Endodermal cell (in vitro differentiated cells): Measurements from ENCODE around the gene RASEF. TPM values are rescaled to one million over a fixed set of nuclear protein-coding genes. Genes with fewer than 3 reads are reported as not detected.

ENCODE experiments used
- DNase-seq: peaks from one replicate; pipeline ENCODE4 v3.0.0-alpha.2; 2017
- H3K27ac ChIP-seq: 2 replicates; pipeline ENCODE4 v1.5.1; 2013; ENCODE audit warnings: mild to moderate bottlenecking, low read depth, low read length, moderate library complexity
- H3K27me3 ChIP-seq: 2 replicates; pipeline ENCODE4 v1.6.1; 2013; ENCODE audit warnings: mild to moderate bottlenecking, low read length, moderate library complexity; ENCODE audit not compliant: insufficient read depth, control insufficient read depth, poor library complexity, severe bottlenecking
- H3K36me3 ChIP-seq: 2 replicates; pipeline ENCODE4 v1.7.0; 2013; ENCODE audit warnings: mild to moderate bottlenecking, low read length, moderate library complexity; ENCODE audit not compliant: control insufficient read depth, insufficient read depth
- H3K4me1 ChIP-seq: one replicate; pipeline ENCODE4 v1.7.0; 2013; ENCODE audit warnings: low read length; ENCODE audit not compliant: control insufficient read depth, insufficient read depth
- H3K4me3 ChIP-seq: 2 replicates; pipeline ENCODE4 v1.5.1; 2013; ENCODE audit warnings: mild to moderate bottlenecking, low read length, moderate library complexity
- H3K9ac ChIP-seq: 2 replicates; pipeline ENCODE4 v1.6.1; 2013; ENCODE audit warnings: mild to moderate bottlenecking, low read length, moderate library complexity; ENCODE audit not compliant: poor library complexity, severe bottlenecking; ENCODE audit errors: extremely low read depth
- H3K9me3 ChIP-seq: 2 replicates; pipeline ENCODE4 v1.6.1; 2013; ENCODE audit warnings: mild to moderate bottlenecking, low read length, moderate library complexity; ENCODE audit not compliant: control insufficient read depth
- H3K27ac Mint-ChIP-seq: 2 replicates; pipeline ENCODE4 v1.8.0; 2020; ENCODE audit warnings: mixed read lengths
- H3K27me3 Mint-ChIP-seq: 2 replicates; pipeline ENCODE4 v1.8.0; 2021; ENCODE audit warnings: mild to moderate bottlenecking, mixed read lengths; ENCODE audit not compliant: insufficient read depth
- H3K36me3 Mint-ChIP-seq: 2 replicates; pipeline ENCODE4 v1.8.0; 2020; ENCODE audit warnings: low read depth, mixed read lengths
- H3K4me1 Mint-ChIP-seq: 2 replicates; pipeline ENCODE4 v1.8.0; 2020; ENCODE audit warnings: mixed read lengths
- H3K4me3 Mint-ChIP-seq: 2 replicates; pipeline ENCODE4 v1.8.0; 2020; ENCODE audit warnings: mild to moderate bottlenecking, moderate library complexity, mixed read lengths
- H3K9me3 Mint-ChIP-seq: 2 replicates; pipeline ENCODE4 v1.8.0; 2020; ENCODE audit warnings: mild to moderate bottlenecking, mixed read lengths
- CTCF ChIP-seq: fragments of 200-600 bp; sonication (generic); conservative IDR thresholded peaks from 2 replicates; pipeline ENCODE4 v1.5.0; 2021; ENCODE audit warnings: antibody characterized with exemption, mild to moderate bottlenecking
- WGBS, 2 experiments: methylation state at CpG; one replicate each; pipeline versions ENCODE4 v1.1.5 to v1.1.7; 2013; ENCODE audit warnings: missing lambda C conversion rate in 2 of 2, mixed read lengths in 1 of 2; ENCODE audit not compliant: insufficient coverage in 1 of 2, insufficient read length in 1 of 2; 5-methylcytosine and 5-hydroxymethylcytosine counted together
- total RNA-seq, 2 donors: library from RNA; stranded (reverse); fragmentation: NEBNext Ultra II Directional in 1 of 2; extraction: Animal tissue kit (Norgen Biotek cat#: 25700) in 1 of 2; gene quantifications; 2 replicates in 1 of 2; 3 replicates in 1 of 2; pipeline ENCODE4 v1.2.1, GENCODE V29; 2021

Gene RASEF
- total RNA-seq, 2 donors from 2014 or later, result 1.1 to 1.7 TPM

- Mint-ChIP-seq H3K27me3 (peaks cover 5% of the 10 kb centered on the region), H3K4me3 (no peak overlapping the region), H3K27ac (no peak overlapping the region), H3K4me1 (peaks cover 36% of the 10 kb centered on the region), H3K9me3 (no peaks in the 10 kb centered on the region), H3K36me3 (no peaks in the 10 kb centered on the region)
- no peak overlapping the region for H3K27ac ChIP-seq
- H3K4me1 ChIP-seq, result peaks cover 17% of the 10 kb centered on the region
- WGBS, 2 experiments, result 93 to 94% methylated on average over 2 of the region's 2 CpGs
- no peaks in the 10 kb centered on the region for H3K36me3 ChIP-seq
- no peaks in the 10 kb centered on the region for H3K9me3 ChIP-seq
- no peak for TF ChIP-seq CTCF
- H3K27me3 ChIP-seq, result no peaks in the 10 kb centered on the region
- H3K4me3 ChIP-seq, result no peak overlapping the region
- DNase-seq, result no peak
- no peak overlapping the region for H3K9ac ChIP-seq
These were observed 113.7 kb downstream of the RASEF start for GRCh38 chr9:82949203-82949602.

- DNase-seq, result no peak
- TF ChIP-seq CTCF, result no peak
- no peak overlapping the region for H3K27ac ChIP-seq
- H3K27ac Mint-ChIP-seq, result no peak overlapping the region
- no peak overlapping the region for H3K4me3 Mint-ChIP-seq
- no peaks in the 10 kb centered on the region for H3K36me3 Mint-ChIP-seq
- H3K27me3 ChIP-seq, result no peaks in the 10 kb centered on the region
- 94 to 97% methylated on average over 5 to 7 of the region's 7 CpGs for WGBS, 2 experiments
- H3K9me3 Mint-ChIP-seq, result no peaks in the 10 kb centered on the region
- no peaks in the 10 kb centered on the region for H3K9me3 ChIP-seq
- no peaks in the 10 kb centered on the region for H3K36me3 ChIP-seq
- peaks cover 7% of the 10 kb centered on the region for H3K27me3 Mint-ChIP-seq
- peaks cover 18% of the 10 kb centered on the region for H3K4me1 Mint-ChIP-seq
- H3K4me3 ChIP-seq, result no peak overlapping the region
- H3K4me1 ChIP-seq, result no peaks in the 10 kb centered on the region
- no peak overlapping the region for H3K9ac ChIP-seq
These were observed 122.6 kb downstream of the RASEF start for GRCh38 chr9:82940376-82940775.

GRCh38 chr9:82939451-82939850 is 123.5 kb downstream of the RASEF start:
- Histone ChIP-seq H3K4me3 (no peak overlapping the region), H3K9ac (no peak overlapping the region), H3K9me3 (no peaks in the 10 kb centered on the region), H3K27ac (no peak overlapping the region), H3K4me1 (no peaks in the 10 kb centered on the region), H3K36me3 (no peaks in the 10 kb centered on the region), H3K27me3 (no peaks in the 10 kb centered on the region)
- no peak for TF ChIP-seq CTCF
- H3K27ac Mint-ChIP-seq, result no peak overlapping the region
- no peaks in the 10 kb centered on the region for H3K36me3 Mint-ChIP-seq
- WGBS, 2 experiments, result 88% methylated on average over 1 of the region's 2 CpGs; no CpG with 5 or more reads in 1 of the 2 experiments
- no peak overlapping the region for H3K4me3 Mint-ChIP-seq
- no peaks in the 10 kb centered on the region for H3K9me3 Mint-ChIP-seq
- peaks cover 22% of the 10 kb centered on the region for H3K4me1 Mint-ChIP-seq
- no peak for DNase-seq
- peaks cover 7% of the 10 kb centered on the region for H3K27me3 Mint-ChIP-seq
